Left lung (tissue), 10 donors: ENCODE data around the gene DNAAF5. TPM values are rescaled to one million over a fixed set of nuclear protein-coding genes. Genes with fewer than 3 reads are reported as not detected.
A peak's percentile ranks its signal among the peaks of the same experiment; 100 is the strongest.

ENCODE experiments used
- ATAC-seq: fragments of 200-7000 bp; cut with Tn5 transposase; one replicate; pipeline ENCODE4 v1.9.1; 2020; ENCODE audit warnings: moderate library complexity
- DNase-seq, 4 donors: peaks; one replicate each; pipeline ENCODE4 v3.0.0-alpha.2; 2013 to 2020
- H3K27ac ChIP-seq, 2 donors: fragments of 200-600 bp; sonication (generic) in 1 of 2; one replicate each; pipeline versions ENCODE4 v1.5.0 to v1.8.0; 2020 to 2021
- H3K27me3 ChIP-seq, 2 donors: fragments of 200-600 bp; sonication (generic) in 1 of 2; one replicate each; pipeline versions ENCODE4 v1.5.0 to v1.8.0; 2020 to 2021
- H3K36me3 ChIP-seq, 2 donors: fragments of 200-600 bp; sonication (generic) in 1 of 2; one replicate each; pipeline versions ENCODE4 v1.5.0 to v1.8.0; 2020 to 2021
- H3K4me1 ChIP-seq, 2 donors: fragments of 200-600 bp; one replicate each; pipeline ENCODE4 v1.8.0; 2021
- H3K4me3 ChIP-seq, 2 donors: fragments of 200-600 bp; sonication (generic) in 1 of 2; one replicate each; pipeline versions ENCODE4 v1.5.0 to v1.8.0; 2020 to 2021; ENCODE audit warnings: mild to moderate bottlenecking in 1 of 2
- H3K9me3 ChIP-seq, 2 donors: fragments of 200-600 bp; sonication (generic) in 1 of 2; one replicate each; pipeline versions ENCODE4 v1.5.0 to v1.8.0; 2020 to 2021
- CTCF ChIP-seq, 2 donors: fragments of 200-600 bp; sonication (generic) in 1 of 2; IDR thresholded peaks; one replicate each; pipeline versions ENCODE4 v1.5.0 to v1.8.0; 2021; ENCODE audit warnings: antibody characterized with exemption in 2 of 2
- intact Hi-C, 2 donors: fragments of 100-400 bp; cut with DNase I; formaldehyde crosslinking; loops; one replicate each; pipeline versions ENCODE4 v1.11.2 to v1.14.2; 2022
- polyA plus RNA-seq, 6 donors: library from polyadenylated mRNA; unstranded; fragments of 120-200 nt; gene quantifications; one replicate each; pipeline ENCODE4 v1.2.1, GENCODE V29; 2013; ENCODE audit not compliant: insufficient read length in 6 of 6
- total RNA-seq, 2 donors: library from RNA; stranded (reverse); fragmentation: NEBNext Ultra II Directional; extraction: Animal tissue kit (Norgen Biotek cat#: 25700); gene quantifications; one replicate each; pipeline ENCODE4 v1.2.1, GENCODE V29; 2021
- donor health status: DM: no; HTN: yes; CAD: no.
- donor health status: DM: no; HTN: no; CAD: no.

DNAAF5 gene
- total and polyA plus RNA-seq, 8 donors: 19.9 to 30.6 (median 26.2) TPM

GRCh38 chr7:778271-778967 is 51.9 kb downstream of the DNAAF5 start:
- Histone ChIP-seq H3K4me3 (no peak overlapping the region), H3K4me1 (no peaks in the 10 kb centered on the region), H3K27ac (no peak overlapping the region), H3K27me3 (no peaks in the 10 kb centered on the region), H3K9me3 (no peaks in the 10 kb centered on the region), H3K36me3 (peaks cover 0 to 86% of the 10 kb centered on the region in 2 donors)
- TF ChIP-seq CTCF (IDR thresholded peaks at IDR 0.05): no peak
- ATAC-seq: no peak
- peak in 1 of 4 donors; percentile 71 for DNase-seq
- intact Hi-C loops: no loop called here

- intact Hi-C loops: no loop called here
- peaks cover 0 to 87% of the 10 kb centered on the region in 2 donors for H3K36me3 ChIP-seq
- no peak for TF ChIP-seq CTCF (IDR thresholded peaks at IDR 0.05)
Measured at GRCh38 chr7:778968-779451, 52.5 kb downstream of the DNAAF5 start.

GRCh38 chr7:779480-779879 is 53.0 kb downstream of the DNAAF5 start:
- no peaks in the 10 kb centered on the region for H3K9me3 ChIP-seq
- ATAC-seq (no peak), DNase-seq (peak in 1 of 4 donors; percentile 65)
- TF ChIP-seq CTCF (IDR thresholded peaks at IDR 0.05): no peak
- no peak overlapping the region for H3K4me3 ChIP-seq
- H3K36me3 ChIP-seq: peaks cover 0 to 87% of the 10 kb centered on the region in 2 donors
- no peaks in the 10 kb centered on the region for H3K4me1 ChIP-seq
- intact Hi-C loops: no loop called here
- no peaks in the 10 kb centered on the region for H3K27me3 ChIP-seq
- H3K27ac ChIP-seq: no peak overlapping the region

More at GRCh38 chr7:778968-779451, 52.5 kb downstream of the DNAAF5 start:
- Histone ChIP-seq H3K27me3 (no peaks in the 10 kb centered on the region), H3K4me1 (no peaks in the 10 kb centered on the region), H3K9me3 (no peaks in the 10 kb centered on the region), H3K27ac (no peak overlapping the region), H3K4me3 (no peak overlapping the region)
- ATAC-seq (no peak), DNase-seq (peak in 1 of 4 donors; percentile 43)

- TF ChIP-seq CTCF (IDR thresholded peaks at IDR 0.05): no peak
- DNase-seq: peak in 1 of 4 donors; percentile 71
- Histone ChIP-seq H3K4me1 (no peaks in the 10 kb centered on the region), H3K4me3 (no peak overlapping the region), H3K9me3 (no peaks in the 10 kb centered on the region), H3K27ac (no peak overlapping the region), H3K36me3 (peaks cover 0 to 91% of the 10 kb centered on the region in 2 donors), H3K27me3 (no peaks in the 10 kb centered on the region)
- intact Hi-C loops: no loop called here
- no peak for ATAC-seq
Measured at GRCh38 chr7:780081-780480, 53.6 kb downstream of the DNAAF5 start.

- no peak overlapping the region for H3K27ac ChIP-seq
- no peak for ATAC-seq
- no peak for TF ChIP-seq CTCF (IDR thresholded peaks at IDR 0.05)
- intact Hi-C loops: no loop called here
- H3K4me1 ChIP-seq: no peaks in the 10 kb centered on the region
- H3K4me3 ChIP-seq: no peak overlapping the region
- H3K9me3 ChIP-seq: no peaks in the 10 kb centered on the region
- H3K27me3 ChIP-seq: no peaks in the 10 kb centered on the region
- DNase-seq: peak in 1 of 4 donors; percentile 22
- peaks cover 0 to 91% of the 10 kb centered on the region in 2 donors for H3K36me3 ChIP-seq
Measured at GRCh38 chr7:780516-780915, 54.0 kb downstream of the DNAAF5 start.
